ENCODE measurements around the gene TBXAS1.

DNA sequence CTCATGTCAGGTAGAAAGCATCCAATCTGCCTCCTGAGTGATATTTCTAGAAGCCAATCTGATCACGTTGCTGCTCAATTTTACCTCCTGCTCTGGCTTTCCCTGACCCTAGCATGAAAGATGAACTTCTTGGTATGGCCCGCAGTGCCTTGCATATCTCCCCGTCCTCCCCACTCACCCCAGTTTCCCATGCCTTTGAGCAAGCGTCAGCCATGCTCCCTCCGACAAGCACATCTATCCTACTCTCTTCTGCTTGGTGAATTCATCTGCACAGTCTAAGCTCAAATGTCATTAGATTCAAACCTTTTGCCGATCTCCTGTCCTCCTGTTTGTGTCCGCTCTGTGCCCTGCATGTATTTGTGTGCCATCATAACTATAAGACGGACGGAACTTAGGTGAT is 6.2 kb upstream of the TBXAS1 start:
- TF ChIP-seq, protein P1, sequence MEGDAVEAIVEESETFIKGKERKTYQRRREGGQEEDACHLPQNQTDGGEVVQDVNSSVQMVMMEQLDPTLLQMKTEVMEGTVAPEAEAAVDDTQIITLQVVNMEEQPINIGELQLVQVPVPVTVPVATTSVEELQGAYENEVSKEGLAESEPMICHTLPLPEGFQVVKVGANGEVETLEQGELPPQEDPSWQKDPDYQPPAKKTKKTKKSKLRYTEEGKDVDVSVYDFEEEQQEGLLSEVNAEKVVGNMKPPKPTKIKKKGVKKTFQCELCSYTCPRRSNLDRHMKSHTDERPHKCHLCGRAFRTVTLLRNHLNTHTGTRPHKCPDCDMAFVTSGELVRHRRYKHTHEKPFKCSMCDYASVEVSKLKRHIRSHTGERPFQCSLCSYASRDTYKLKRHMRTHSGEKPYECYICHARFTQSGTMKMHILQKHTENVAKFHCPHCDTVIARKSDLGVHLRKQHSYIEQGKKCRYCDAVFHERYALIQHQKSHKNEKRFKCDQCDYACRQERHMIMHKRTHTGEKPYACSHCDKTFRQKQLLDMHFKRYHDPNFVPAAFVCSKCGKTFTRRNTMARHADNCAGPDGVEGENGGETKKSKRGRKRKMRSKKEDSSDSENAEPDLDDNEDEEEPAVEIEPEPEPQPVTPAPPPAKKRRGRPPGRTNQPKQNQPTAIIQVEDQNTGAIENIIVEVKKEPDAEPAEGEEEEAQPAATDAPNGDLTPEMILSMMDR (conservative IDR thresholded peaks at IDR 0.05; ENCODE audit: low read length) = no peak
- no peak for TF ChIP-seq EZH2phosphoT487 (IDR thresholded peaks at IDR 0.05; ENCODE audit: borderline replicate concordance)

Measured in Loucy (cell line).